SK-N-MC (cell line): ENCODE results near the gene CYP2J2.

Source experiments
- DNase-seq: peaks from one replicate; pipeline ENCODE4 v3.0.0-alpha.2; 2011; ENCODE audit warnings: low read depth, low spot score
- H3K27ac ChIP-seq: fragments of 200-600 bp; sonication (generic); 2 replicates; pipeline ENCODE4 v1.5.1; 2016; ENCODE audit warnings: mixed run types
- H3K36me3 ChIP-seq: fragments of 200-600 bp; sonication (generic); 2 replicates; pipeline ENCODE4 v1.6.1; 2017; ENCODE audit warnings: antibody characterized with exemption, low read length, mixed read lengths; ENCODE audit not compliant: insufficient read depth
- H3K4me3 ChIP-seq: fragments of 200-600 bp; sonication (generic); 2 replicates; pipeline ENCODE4 v1.5.1; 2016
- H3K9ac ChIP-seq: fragments of 200-600 bp; sonication (generic); 2 replicates; pipeline ENCODE4 v1.8.0; 2017; ENCODE audit warnings: mixed run types, mixed read lengths; ENCODE audit not compliant: insufficient read length
- H3K9me3 ChIP-seq: fragments of 200-600 bp; sonication (generic); 2 replicates; pipeline ENCODE4 v1.6.1; 2017; ENCODE audit warnings: low read depth, mild to moderate bottlenecking, antibody characterized with exemption, low read length, moderate library complexity, mixed read lengths
- EZH2 ChIP-seq: fragments of 200-600 bp; sonication (generic); IDR thresholded peaks from one replicate; pipeline ENCODE4 v1.6.1; 2017; ENCODE audit warnings: antibody characterized with exemption
- FOXP2 ChIP-seq: optimal IDR thresholded peaks from 2 replicates; pipeline ENCODE3; 2011; ENCODE audit warnings: mild to moderate bottlenecking, moderate library complexity; ENCODE audit not compliant: insufficient read depth; ENCODE audit errors: extremely low read length, control extremely low read depth
- POLR2AphosphoS5 ChIP-seq: IDR thresholded peaks from 2 replicates; pipeline ENCODE4 v1.6.1; 2012; ENCODE audit warnings: mild to moderate bottlenecking, low read depth, low read length, borderline replicate concordance

The CYP2J2 gene

GRCh38 chr1:59952065-59952464, 25.5 kb upstream of the CYP2J2 start:
- Histone ChIP-seq H3K36me3 (no peaks in the 10 kb centered on the region), H3K27ac (no peak overlapping the region), H3K9ac (no peak overlapping the region), H3K4me3 (no peak overlapping the region), H3K9me3 (no peaks in the 10 kb centered on the region)
- DNase-seq: no peak
- TF ChIP-seq FOXP2: no peak
- TF ChIP-seq POLR2AphosphoS5: no peak
- TF ChIP-seq EZH2: no peak

- H3K27ac ChIP-seq: no peak overlapping the region
- no peak for TF ChIP-seq EZH2
- TF ChIP-seq FOXP2: no peak
- no peak for TF ChIP-seq POLR2AphosphoS5
- H3K9me3 ChIP-seq: no peaks in the 10 kb centered on the region
Observed at GRCh38 chr1:59949648-59950047, 23.1 kb upstream of the CYP2J2 start.

GRCh38 chr1:59948990-59949389, 22.4 kb upstream of the CYP2J2 start:
- DNase-seq: no peak
- Histone ChIP-seq H3K36me3 (no peaks in the 10 kb centered on the region), H3K27ac (no peak overlapping the region), H3K9me3 (no peaks in the 10 kb centered on the region), H3K9ac (no peak overlapping the region), H3K4me3 (no peak overlapping the region)
- no peak for TF ChIP-seq EZH2
- TF ChIP-seq POLR2AphosphoS5: no peak
- TF ChIP-seq FOXP2: no peak

More at GRCh38 chr1:59949648-59950047, 23.1 kb upstream of the CYP2J2 start:
- Histone ChIP-seq H3K9ac (no peak overlapping the region), H3K4me3 (no peak overlapping the region), H3K36me3 (no peaks in the 10 kb centered on the region)
- no peak for DNase-seq

GRCh38 chr1:59947047-59947938, 20.7 kb upstream of the CYP2J2 start:
- Histone ChIP-seq H3K4me3 (peak overlapping the region; percentile 56), H3K36me3 (no peaks in the 10 kb centered on the region), H3K9me3 (no peaks in the 10 kb centered on the region), H3K9ac (no peak overlapping the region), H3K27ac (no peak overlapping the region; the same call in 1 of the 2 replicates)
- TF ChIP-seq POLR2AphosphoS5: no peak; the same call in 1 of the 2 replicates
- no peak for TF ChIP-seq EZH2
- TF ChIP-seq FOXP2: no peak
- DNase-seq: peak; percentile 74

GRCh38 chr1:59945790-59946189, 19.2 kb upstream of the CYP2J2 start:
- no peak for DNase-seq
- no peak overlapping the region for H3K27ac ChIP-seq
- H3K9me3 ChIP-seq: no peaks in the 10 kb centered on the region
- TF ChIP-seq EZH2: no peak
- TF ChIP-seq POLR2AphosphoS5: no peak
- no peak for TF ChIP-seq FOXP2
- H3K9ac ChIP-seq: no peak overlapping the region
- H3K36me3 ChIP-seq: no peaks in the 10 kb centered on the region
- H3K4me3 ChIP-seq: no peak overlapping the region

- TF ChIP-seq EZH2: no peak
- no peak for DNase-seq
- no peak overlapping the region for H3K9ac ChIP-seq
- no peak overlapping the region for H3K4me3 ChIP-seq
- H3K27ac ChIP-seq: no peak overlapping the region
- no peaks in the 10 kb centered on the region for H3K36me3 ChIP-seq
- H3K9me3 ChIP-seq: no peaks in the 10 kb centered on the region; the same call in 1 of the 2 replicates
Observed at GRCh38 chr1:59939393-59939792, 12.8 kb upstream of the CYP2J2 start.

GRCh38 chr1:59937636-59938210, 11.2 kb upstream of the CYP2J2 start:
- TF ChIP-seq POLR2AphosphoS5 (no peak), FOXP2 (no peak), EZH2 (no peak)
- Histone ChIP-seq H3K9ac (no peak overlapping the region), H3K27ac (no peak overlapping the region), H3K9me3 (no peaks in the 10 kb centered on the region; the same call in 1 of the 2 replicates), H3K4me3 (no peak overlapping the region), H3K36me3 (no peaks in the 10 kb centered on the region)
- no peak for DNase-seq

GRCh38 chr1:59936358-59936821, 9.8 kb upstream of the CYP2J2 start:
- no peak for DNase-seq
- H3K9ac ChIP-seq: no peak overlapping the region
- no peaks in the 10 kb centered on the region for H3K36me3 ChIP-seq
- no peak overlapping the region for H3K27ac ChIP-seq
- no peaks in the 10 kb centered on the region; the same call in 1 of the 2 replicates for H3K9me3 ChIP-seq
- no peak for TF ChIP-seq EZH2
- no peak for TF ChIP-seq FOXP2
- no peak for TF ChIP-seq POLR2AphosphoS5
- H3K4me3 ChIP-seq: no peak overlapping the region

GRCh38 chr1:59928996-59929395, 2.4 kb upstream of the CYP2J2 start:
- DNase-seq: peak; percentile 18

More at GRCh38 chr1:59928996-59929395, 2.4 kb upstream of the CYP2J2 start:
- H3K9ac ChIP-seq: no peak overlapping the region
- H3K27ac ChIP-seq: no peak overlapping the region
- peak overlapping the region; percentile 39; the same call in 1 of the 2 replicates for H3K4me3 ChIP-seq
- H3K36me3 ChIP-seq: no peaks in the 10 kb centered on the region
- TF ChIP-seq POLR2AphosphoS5: no peak
- no peak for TF ChIP-seq FOXP2
- no peak for TF ChIP-seq EZH2
- peaks cover 4% of the 10 kb centered on the region; the same call in 1 of the 2 replicates for H3K9me3 ChIP-seq
